Mammary epithelial cell (primary cell): ENCODE measurements around the gene MRPS10.

Experiments
- EZH2 ChIP-seq: IDR thresholded peaks from 2 replicates; pipeline ENCODE4 v1.6.1; 2012; ENCODE audit warnings: low read length, inconsistent platforms, borderline replicate concordance
- TF ChIP-seq, protein P1 (sequence below), 2 donors: IDR thresholded peaks in 1 of 2; conservative IDR thresholded peaks in 1 of 2; 2 replicates each; pipeline ENCODE4 v1.5.1; 2011 to 2012; ENCODE audit warnings: inconsistent platforms in 2 of 2, low read length in 2 of 2, mild to moderate bottlenecking in 2 of 2, control low read depth in 1 of 2, low read depth in 1 of 2; ENCODE audit not compliant: insufficient read depth in 1 of 2; ENCODE audit errors: extremely low read depth in 1 of 2

DNA sequence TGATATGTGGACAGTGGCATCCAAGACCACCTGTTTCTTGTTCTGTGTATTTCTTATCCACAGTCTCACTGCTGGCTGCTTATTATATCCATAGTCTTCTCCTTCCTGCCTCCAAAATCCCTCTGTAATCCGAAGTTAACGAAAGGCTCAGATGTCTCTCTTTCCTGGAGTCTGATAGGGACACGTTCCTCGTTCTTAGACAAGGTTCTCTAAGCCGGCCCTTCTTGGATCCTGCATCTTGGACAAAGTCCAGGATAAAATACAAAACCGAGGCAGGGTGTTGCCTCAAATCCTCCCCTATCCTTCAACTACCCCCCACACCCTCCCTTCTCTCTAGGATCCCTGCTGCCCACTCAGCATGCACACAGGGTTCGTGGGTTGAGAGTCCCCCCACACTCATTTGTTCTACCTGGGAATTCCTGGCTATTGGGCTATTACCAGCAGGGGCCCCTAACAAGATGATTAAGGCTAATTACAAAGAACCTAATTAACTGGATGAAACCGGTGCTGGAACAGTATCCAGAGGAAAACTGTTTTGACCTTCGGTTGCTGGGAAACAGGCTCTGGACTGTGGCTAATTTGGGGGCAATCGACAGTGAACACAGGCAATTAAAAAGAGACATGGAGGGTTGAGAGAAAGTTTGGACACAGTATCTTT, 32.7 kb upstream of the MRPS10 start:
- TF ChIP-seq, protein P1, sequence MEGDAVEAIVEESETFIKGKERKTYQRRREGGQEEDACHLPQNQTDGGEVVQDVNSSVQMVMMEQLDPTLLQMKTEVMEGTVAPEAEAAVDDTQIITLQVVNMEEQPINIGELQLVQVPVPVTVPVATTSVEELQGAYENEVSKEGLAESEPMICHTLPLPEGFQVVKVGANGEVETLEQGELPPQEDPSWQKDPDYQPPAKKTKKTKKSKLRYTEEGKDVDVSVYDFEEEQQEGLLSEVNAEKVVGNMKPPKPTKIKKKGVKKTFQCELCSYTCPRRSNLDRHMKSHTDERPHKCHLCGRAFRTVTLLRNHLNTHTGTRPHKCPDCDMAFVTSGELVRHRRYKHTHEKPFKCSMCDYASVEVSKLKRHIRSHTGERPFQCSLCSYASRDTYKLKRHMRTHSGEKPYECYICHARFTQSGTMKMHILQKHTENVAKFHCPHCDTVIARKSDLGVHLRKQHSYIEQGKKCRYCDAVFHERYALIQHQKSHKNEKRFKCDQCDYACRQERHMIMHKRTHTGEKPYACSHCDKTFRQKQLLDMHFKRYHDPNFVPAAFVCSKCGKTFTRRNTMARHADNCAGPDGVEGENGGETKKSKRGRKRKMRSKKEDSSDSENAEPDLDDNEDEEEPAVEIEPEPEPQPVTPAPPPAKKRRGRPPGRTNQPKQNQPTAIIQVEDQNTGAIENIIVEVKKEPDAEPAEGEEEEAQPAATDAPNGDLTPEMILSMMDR (conservative IDR thresholded peaks at IDR 0.05 in 1 of 2, IDR thresholded peaks at IDR 0.05 in 1 of 2; ENCODE audit: extremely low read depth in 1 of 2, insufficient read depth in 1 of 2, low read depth in 1 of 2, low read length in 2 of 2): no peak
- TF ChIP-seq EZH2: no peak
